ENCODE data around the gene ABTB2. TPM values are rescaled to one million over a fixed set of nuclear protein-coding genes. Genes with fewer than 3 reads are reported as not detected.

The ABTB2 gene
- total and polyA plus RNA-seq, 7 donors: 4.5 to 24.7 (median 18.5) TPM

- Histone ChIP-seq H3K4me1 (no peaks in the 10 kb centered on the region), H3K27ac (no peak overlapping the region), H3K9me3 (no peaks in the 10 kb centered on the region), H3K36me3 (ENCODE audit: insufficient read depth in 1 of 2, low read depth in 1 of 2) (no peaks in the 10 kb centered on the region), H3K27me3 (ENCODE audit: insufficient read depth in 3 of 3, low read length in 2 of 3) (no peaks in the 10 kb centered on the region), H3K4me3 (no peak overlapping the region)
- TF ChIP-seq CTCF (IDR thresholded peaks at IDR 0.05): no peak
- ATAC-seq: no peak
- intact Hi-C loops (cut with DNase I): loop anchor here (5.0 kb wide), 2 partner anchors 108 to 367 kb away; no protein-coding TSS in a partner anchor
- 60 to 67% (median 65%) methylated on average over 3 of the region's 3 CpGs for WGBS, 3 donors
- no peak for DNase-seq
Measured at GRCh38 chr11:34364102-34364501, 6.3 kb upstream of the ABTB2 start.

DNA sequence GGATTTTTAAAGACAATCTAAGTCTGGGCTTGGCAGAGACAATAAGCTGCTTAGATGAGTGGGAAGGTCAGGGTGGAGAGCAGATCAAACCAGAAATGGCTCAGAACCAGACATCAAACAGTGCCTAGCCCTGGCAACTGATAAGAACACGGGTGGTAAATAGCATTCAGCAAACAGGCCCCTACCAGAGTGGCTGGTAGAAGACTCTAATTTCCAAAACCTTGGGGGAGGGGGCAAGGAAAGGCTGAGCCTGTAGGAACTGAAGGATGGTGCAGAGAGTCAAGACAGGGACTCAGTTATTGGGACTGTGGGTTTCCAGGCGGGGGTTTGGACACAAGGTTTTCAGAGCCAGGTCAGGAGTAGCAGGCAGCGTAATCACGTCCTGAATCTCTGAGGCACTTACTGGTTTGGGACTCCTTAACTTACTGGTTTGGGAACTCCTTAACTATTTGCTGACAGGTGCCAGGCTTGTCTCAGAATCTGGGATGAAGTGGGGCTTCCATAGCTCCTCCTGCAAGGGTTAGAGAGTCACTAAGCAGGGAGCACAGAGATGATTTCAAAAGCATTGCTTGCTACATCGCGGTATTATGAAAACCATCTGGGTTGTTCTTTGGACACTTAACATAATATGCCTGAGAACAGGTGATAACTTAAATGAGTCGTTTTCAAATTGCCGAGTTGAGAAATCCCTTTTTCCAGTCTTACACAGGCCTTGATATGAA lies 5.7 kb upstream of the ABTB2 start:
- Histone ChIP-seq H3K36me3 (ENCODE audit: insufficient read depth in 1 of 2, low read depth in 1 of 2) (no peaks in the 10 kb centered on the region), H3K9me3 (no peaks in the 10 kb centered on the region), H3K27me3 (ENCODE audit: insufficient read depth in 3 of 3, low read length in 2 of 3) (no peaks in the 10 kb centered on the region), H3K4me3 (no peak overlapping the region), H3K27ac (no peak overlapping the region), H3K4me1 (peaks cover 3% of the 10 kb centered on the region)
- no peak for ATAC-seq
- WGBS, 3 donors: 73 to 77% (median 74%) methylated on average over 8 of the region's 8 CpGs
- TF ChIP-seq CTCF (IDR thresholded peaks at IDR 0.05): no peak
- DNase-seq: no peak
- intact Hi-C loops (cut with DNase I): loop anchor here (5.0 kb wide), 2 partner anchors 109 to 366 kb away; no protein-coding TSS in a partner anchor

- Histone ChIP-seq H3K36me3 (ENCODE audit: insufficient read depth in 1 of 2, low read depth in 1 of 2) (no peaks in the 10 kb centered on the region), H3K27ac (no peak overlapping the region), H3K4me1 (peaks cover 25% of the 10 kb centered on the region), H3K9me3 (no peaks in the 10 kb centered on the region), H3K27me3 (ENCODE audit: insufficient read depth in 3 of 3, low read length in 2 of 3) (peaks cover 0 to 5% (median 0%) of the 10 kb centered on the region in 3 donors), H3K4me3 (no peak overlapping the region)
- no peak for ATAC-seq
- 22 to 34% (median 30%) methylated on average over 1 of the region's 1 CpG for WGBS, 3 donors
- DNase-seq: no peak
- no peak for TF ChIP-seq CTCF (IDR thresholded peaks at IDR 0.05)
- intact Hi-C loops (cut with DNase I): loop anchor here (5.0 kb wide), 2 partner anchors 112 to 363 kb away; no protein-coding TSS in a partner anchor
Measured at GRCh38 chr11:34360046-34360445, 2.2 kb upstream of the ABTB2 start.

DNA sequence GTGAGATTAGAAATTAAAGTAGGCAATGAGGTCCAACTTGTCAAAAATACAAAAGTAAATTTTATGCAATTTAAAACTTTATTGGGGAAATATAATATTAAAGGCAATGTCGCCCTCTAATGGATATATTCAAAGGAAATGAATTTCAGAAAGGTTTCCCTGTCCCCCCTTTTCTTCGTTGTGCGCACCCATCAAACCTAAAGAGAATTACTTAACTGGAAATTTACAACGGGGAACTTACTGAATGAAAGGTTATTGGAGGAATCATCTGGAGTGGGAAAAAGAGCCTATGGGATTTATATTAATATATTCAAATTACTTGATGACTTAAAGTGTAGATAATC lies 1.7 kb upstream of the ABTB2 start:
- peaks cover 30% of the 10 kb centered on the region for H3K4me1 ChIP-seq
- H3K36me3 ChIP-seq (ENCODE audit: insufficient read depth in 1 of 2, low read depth in 1 of 2): no peaks in the 10 kb centered on the region
- DNase-seq (no peak), ATAC-seq (no peak)
- TF ChIP-seq CTCF (IDR thresholded peaks at IDR 0.05): peak; percentile 45
- H3K27ac ChIP-seq: no peak overlapping the region
- intact Hi-C loops (cut with DNase I): loop anchor here (1.0 to 10.0 kb wide), 5 partner anchors 85 to 362 kb away; partner anchors contain the start of gene NAT10 (in 1 of the 2)
- peaks cover 0 to 5% (median 0%) of the 10 kb centered on the region in 3 donors for H3K27me3 ChIP-seq (ENCODE audit: insufficient read depth in 3 of 3, low read length in 2 of 3)
- 1 to 2% (median 2%) methylated on average over 4 of the region's 4 CpGs for WGBS, 3 donors
- H3K9me3 ChIP-seq: no peaks in the 10 kb centered on the region
- peak overlapping the region; percentile 60 for H3K4me3 ChIP-seq

Measured in psoas muscle (tissue), 8 donors.